K562 (cell line): ENCODE results near the gene C16orf92. TPM values are rescaled to one million over a fixed set of nuclear protein-coding genes. Genes with fewer than 3 reads are reported as not detected.

Source experiments
- BRD4 ChIP-seq: fragments of 200-600 bp; sonication (generic); IDR thresholded peaks from 2 replicates; pipeline ENCODE4 v1.6.1; 2017; ENCODE audit warnings: inconsistent platforms
- EP300 ChIP-seq: IDR thresholded peaks from 2 replicates; pipeline ENCODE4 v1.6.1; 2012; ENCODE audit warnings: low read length, improper control_type of control experiment
- STAT5A ChIP-seq: IDR thresholded peaks from 2 replicates; pipeline ENCODE4 v1.6.1; 2012; ENCODE audit warnings: low read length, inconsistent platforms, borderline replicate concordance
- ZC3H8 ChIP-seq: fragments of 450-650 bp; IDR thresholded peaks from 2 replicates; pipeline ENCODE4 v1.6.1; 2017
- ZNF224 ChIP-seq: sonication (generic); formaldehyde crosslinking; IDR thresholded peaks from 2 replicates; pipeline ENCODE4 v1.8.0; 2022; ENCODE audit warnings: mild to moderate bottlenecking, missing genetic modification reagents
- ZNF311 ChIP-seq: fragments of 250-450 bp; sonication (Bioruptor Pico); IDR thresholded peaks from 2 replicates; pipeline ENCODE4 v1.4.0; 2020; ENCODE audit warnings: mild to moderate bottlenecking, moderate library complexity
- polyA plus RNA-seq, 8 experiments: library from polyadenylated mRNA; depleted of rRNA in 4 of 8; stranded (reverse) in 5 of 8; unstranded in 3 of 8; fragments of >200 nt; fragmentation: Nextera tagmentation in 2 of 8; fragmentation: Illumina TruSeq in 1 of 8; extraction: Ambion mirVana in 2 of 8; extraction: Trizol in 1 of 8; gene quantifications; 2 replicates each; pipeline versions ENCODE4 v1.2.1 to v1.2.3, GENCODE V29; 2011 to 2014; ENCODE audit warnings: inconsistent platforms in 1 of 8, missing spikeins in 1 of 8
- total RNA-seq, 7 experiments: library from RNA; depleted of rRNA in 6 of 7; stranded (reverse); fragments of >200 nt in 6 of 7; fragmentation: Illumina TruSeq in 2 of 7; extraction: Trizol in 2 of 7; gene quantifications; 2 replicates each; pipeline versions ENCODE4 v1.2.1 to v1.2.3, GENCODE V29; 2011 to 2021; ENCODE audit warnings: low replicate concordance in 1 of 7
- TF ChIP-seq, protein P1 (sequence below): fragments of 450-650 bp; IDR thresholded peaks from 2 replicates; pipeline ENCODE4 v1.6.1; 2016; ENCODE audit warnings: mild to moderate bottlenecking, moderate library complexity
- TF ChIP-seq, protein P2 (sequence below): fragments of 450-650 bp; IDR thresholded peaks from 2 replicates; pipeline ENCODE4 v1.6.1; 2016; ENCODE audit warnings: missing biosample characterization, missing genetic modification characterization
- TF ChIP-seq, protein P3 (sequence below): fragments of 250-450 bp; sonication (Bioruptor Pico); IDR thresholded peaks from 2 replicates; pipeline ENCODE4 v1.8.0; 2022; ENCODE audit warnings: inconsistent platforms
- TF ChIP-seq, protein P4 (sequence below): fragments of 150-350 bp; IDR thresholded peaks from 2 replicates; pipeline ENCODE4 v1.6.1; 2014; ENCODE audit warnings: low read depth, mild to moderate bottlenecking, low read length, borderline replicate concordance

Gene C16orf92
- total and polyA plus RNA-seq, 9 of the 15 experiments (the other 6 are each of a cell fraction or from before 2014, with no cell fraction given), result not detected

GRCh38 chr16:30053376-30054015 lies 30.5 kb downstream of the C16orf92 start (continued):
- TF ChIP-seq, protein P1, sequence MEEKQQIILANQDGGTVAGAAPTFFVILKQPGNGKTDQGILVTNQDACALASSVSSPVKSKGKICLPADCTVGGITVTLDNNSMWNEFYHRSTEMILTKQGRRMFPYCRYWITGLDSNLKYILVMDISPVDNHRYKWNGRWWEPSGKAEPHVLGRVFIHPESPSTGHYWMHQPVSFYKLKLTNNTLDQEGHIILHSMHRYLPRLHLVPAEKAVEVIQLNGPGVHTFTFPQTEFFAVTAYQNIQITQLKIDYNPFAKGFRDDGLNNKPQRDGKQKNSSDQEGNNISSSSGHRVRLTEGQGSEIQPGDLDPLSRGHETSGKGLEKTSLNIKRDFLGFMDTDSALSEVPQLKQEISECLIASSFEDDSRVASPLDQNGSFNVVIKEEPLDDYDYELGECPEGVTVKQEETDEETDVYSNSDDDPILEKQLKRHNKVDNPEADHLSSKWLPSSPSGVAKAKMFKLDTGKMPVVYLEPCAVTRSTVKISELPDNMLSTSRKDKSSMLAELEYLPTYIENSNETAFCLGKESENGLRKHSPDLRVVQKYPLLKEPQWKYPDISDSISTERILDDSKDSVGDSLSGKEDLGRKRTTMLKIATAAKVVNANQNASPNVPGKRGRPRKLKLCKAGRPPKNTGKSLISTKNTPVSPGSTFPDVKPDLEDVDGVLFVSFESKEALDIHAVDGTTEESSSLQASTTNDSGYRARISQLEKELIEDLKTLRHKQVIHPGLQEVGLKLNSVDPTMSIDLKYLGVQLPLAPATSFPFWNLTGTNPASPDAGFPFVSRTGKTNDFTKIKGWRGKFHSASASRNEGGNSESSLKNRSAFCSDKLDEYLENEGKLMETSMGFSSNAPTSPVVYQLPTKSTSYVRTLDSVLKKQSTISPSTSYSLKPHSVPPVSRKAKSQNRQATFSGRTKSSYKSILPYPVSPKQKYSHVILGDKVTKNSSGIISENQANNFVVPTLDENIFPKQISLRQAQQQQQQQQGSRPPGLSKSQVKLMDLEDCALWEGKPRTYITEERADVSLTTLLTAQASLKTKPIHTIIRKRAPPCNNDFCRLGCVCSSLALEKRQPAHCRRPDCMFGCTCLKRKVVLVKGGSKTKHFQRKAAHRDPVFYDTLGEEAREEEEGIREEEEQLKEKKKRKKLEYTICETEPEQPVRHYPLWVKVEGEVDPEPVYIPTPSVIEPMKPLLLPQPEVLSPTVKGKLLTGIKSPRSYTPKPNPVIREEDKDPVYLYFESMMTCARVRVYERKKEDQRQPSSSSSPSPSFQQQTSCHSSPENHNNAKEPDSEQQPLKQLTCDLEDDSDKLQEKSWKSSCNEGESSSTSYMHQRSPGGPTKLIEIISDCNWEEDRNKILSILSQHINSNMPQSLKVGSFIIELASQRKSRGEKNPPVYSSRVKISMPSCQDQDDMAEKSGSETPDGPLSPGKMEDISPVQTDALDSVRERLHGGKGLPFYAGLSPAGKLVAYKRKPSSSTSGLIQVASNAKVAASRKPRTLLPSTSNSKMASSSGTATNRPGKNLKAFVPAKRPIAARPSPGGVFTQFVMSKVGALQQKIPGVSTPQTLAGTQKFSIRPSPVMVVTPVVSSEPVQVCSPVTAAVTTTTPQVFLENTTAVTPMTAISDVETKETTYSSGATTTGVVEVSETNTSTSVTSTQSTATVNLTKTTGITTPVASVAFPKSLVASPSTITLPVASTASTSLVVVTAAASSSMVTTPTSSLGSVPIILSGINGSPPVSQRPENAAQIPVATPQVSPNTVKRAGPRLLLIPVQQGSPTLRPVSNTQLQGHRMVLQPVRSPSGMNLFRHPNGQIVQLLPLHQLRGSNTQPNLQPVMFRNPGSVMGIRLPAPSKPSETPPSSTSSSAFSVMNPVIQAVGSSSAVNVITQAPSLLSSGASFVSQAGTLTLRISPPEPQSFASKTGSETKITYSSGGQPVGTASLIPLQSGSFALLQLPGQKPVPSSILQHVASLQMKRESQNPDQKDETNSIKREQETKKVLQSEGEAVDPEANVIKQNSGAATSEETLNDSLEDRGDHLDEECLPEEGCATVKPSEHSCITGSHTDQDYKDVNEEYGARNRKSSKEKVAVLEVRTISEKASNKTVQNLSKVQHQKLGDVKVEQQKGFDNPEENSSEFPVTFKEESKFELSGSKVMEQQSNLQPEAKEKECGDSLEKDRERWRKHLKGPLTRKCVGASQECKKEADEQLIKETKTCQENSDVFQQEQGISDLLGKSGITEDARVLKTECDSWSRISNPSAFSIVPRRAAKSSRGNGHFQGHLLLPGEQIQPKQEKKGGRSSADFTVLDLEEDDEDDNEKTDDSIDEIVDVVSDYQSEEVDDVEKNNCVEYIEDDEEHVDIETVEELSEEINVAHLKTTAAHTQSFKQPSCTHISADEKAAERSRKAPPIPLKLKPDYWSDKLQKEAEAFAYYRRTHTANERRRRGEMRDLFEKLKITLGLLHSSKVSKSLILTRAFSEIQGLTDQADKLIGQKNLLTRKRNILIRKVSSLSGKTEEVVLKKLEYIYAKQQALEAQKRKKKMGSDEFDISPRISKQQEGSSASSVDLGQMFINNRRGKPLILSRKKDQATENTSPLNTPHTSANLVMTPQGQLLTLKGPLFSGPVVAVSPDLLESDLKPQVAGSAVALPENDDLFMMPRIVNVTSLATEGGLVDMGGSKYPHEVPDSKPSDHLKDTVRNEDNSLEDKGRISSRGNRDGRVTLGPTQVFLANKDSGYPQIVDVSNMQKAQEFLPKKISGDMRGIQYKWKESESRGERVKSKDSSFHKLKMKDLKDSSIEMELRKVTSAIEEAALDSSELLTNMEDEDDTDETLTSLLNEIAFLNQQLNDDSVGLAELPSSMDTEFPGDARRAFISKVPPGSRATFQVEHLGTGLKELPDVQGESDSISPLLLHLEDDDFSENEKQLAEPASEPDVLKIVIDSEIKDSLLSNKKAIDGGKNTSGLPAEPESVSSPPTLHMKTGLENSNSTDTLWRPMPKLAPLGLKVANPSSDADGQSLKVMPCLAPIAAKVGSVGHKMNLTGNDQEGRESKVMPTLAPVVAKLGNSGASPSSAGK, result no peak
- TF ChIP-seq ZNF311 (CRISPR knock-in tag) (no peak), ZC3H8 (no peak), BRD4 (no peak), EP300 (no peak), STAT5A (no peak), ZNF224 (no peak)
- TF ChIP-seq, protein P2, sequence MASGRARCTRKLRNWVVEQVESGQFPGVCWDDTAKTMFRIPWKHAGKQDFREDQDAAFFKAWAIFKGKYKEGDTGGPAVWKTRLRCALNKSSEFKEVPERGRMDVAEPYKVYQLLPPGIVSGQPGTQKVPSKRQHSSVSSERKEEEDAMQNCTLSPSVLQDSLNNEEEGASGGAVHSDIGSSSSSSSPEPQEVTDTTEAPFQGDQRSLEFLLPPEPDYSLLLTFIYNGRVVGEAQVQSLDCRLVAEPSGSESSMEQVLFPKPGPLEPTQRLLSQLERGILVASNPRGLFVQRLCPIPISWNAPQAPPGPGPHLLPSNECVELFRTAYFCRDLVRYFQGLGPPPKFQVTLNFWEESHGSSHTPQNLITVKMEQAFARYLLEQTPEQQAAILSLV, result no peak
- TF ChIP-seq, protein P3, sequence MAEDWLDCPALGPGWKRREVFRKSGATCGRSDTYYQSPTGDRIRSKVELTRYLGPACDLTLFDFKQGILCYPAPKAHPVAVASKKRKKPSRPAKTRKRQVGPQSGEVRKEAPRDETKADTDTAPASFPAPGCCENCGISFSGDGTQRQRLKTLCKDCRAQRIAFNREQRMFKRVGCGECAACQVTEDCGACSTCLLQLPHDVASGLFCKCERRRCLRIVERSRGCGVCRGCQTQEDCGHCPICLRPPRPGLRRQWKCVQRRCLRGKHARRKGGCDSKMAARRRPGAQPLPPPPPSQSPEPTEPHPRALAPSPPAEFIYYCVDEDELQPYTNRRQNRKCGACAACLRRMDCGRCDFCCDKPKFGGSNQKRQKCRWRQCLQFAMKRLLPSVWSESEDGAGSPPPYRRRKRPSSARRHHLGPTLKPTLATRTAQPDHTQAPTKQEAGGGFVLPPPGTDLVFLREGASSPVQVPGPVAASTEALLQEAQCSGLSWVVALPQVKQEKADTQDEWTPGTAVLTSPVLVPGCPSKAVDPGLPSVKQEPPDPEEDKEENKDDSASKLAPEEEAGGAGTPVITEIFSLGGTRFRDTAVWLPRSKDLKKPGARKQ, result no peak
- TF ChIP-seq, protein P4, sequence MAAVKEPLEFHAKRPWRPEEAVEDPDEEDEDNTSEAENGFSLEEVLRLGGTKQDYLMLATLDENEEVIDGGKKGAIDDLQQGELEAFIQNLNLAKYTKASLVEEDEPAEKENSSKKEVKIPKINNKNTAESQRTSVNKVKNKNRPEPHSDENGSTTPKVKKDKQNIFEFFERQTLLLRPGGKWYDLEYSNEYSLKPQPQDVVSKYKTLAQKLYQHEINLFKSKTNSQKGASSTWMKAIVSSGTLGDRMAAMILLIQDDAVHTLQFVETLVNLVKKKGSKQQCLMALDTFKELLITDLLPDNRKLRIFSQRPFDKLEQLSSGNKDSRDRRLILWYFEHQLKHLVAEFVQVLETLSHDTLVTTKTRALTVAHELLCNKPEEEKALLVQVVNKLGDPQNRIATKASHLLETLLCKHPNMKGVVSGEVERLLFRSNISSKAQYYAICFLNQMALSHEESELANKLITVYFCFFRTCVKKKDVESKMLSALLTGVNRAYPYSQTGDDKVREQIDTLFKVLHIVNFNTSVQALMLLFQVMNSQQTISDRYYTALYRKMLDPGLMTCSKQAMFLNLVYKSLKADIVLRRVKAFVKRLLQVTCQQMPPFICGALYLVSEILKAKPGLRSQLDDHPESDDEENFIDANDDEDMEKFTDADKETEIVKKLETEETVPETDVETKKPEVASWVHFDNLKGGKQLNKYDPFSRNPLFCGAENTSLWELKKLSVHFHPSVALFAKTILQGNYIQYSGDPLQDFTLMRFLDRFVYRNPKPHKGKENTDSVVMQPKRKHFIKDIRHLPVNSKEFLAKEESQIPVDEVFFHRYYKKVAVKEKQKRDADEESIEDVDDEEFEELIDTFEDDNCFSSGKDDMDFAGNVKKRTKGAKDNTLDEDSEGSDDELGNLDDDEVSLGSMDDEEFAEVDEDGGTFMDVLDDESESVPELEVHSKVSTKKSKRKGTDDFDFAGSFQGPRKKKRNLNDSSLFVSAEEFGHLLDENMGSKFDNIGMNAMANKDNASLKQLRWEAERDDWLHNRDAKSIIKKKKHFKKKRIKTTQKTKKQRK, result no peak
